ENCODE results near the gene MDC1.
"Not testable (repeated sequence)": the region's sequence is repeated elsewhere in the genome, so short reads cannot be mapped to it uniquely, and the experiment has no call there.

DNA sequence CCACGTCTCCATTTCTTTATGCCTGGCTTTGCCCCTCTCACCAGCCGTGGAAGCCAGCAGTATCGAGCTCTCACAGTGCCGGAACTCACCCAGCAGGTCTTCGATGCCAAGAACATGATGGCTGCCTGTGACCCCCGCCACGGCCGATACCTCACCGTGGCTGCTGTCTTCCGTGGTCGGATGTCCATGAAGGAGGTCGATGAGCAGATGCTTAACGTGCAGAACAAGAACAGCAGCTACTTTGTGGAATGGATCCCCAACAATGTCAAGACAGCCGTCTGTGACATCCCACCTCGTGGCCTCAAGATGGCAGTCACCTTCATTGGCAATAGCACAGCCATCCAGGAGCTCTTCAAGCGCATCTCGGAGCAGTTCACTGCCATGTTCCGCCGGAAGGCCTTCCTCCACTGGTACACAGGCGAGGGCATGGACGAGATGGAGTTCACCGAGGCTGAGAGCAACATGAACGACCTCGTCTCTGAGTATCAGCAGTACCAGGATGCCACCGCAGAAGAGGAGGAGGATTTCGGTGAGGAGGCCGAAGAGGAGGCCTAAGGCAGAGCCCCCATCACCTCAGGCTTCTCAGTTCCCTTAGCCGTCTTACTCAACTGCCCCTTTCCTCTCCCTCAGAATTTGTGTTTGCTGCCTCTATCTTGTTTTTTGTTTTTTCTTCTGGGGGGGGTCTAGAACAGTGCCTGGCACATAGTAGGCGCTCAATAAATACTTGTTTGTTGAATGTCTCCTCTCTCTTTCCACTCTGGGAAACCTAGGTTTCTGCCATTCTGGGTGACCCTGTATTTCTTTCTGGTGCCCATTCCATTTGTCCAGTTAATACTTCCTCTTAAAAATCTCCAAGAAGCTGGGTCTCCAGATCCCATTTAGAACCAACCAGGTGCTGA, 7.0 kb upstream of the MDC1 start:
- not testable (repeated sequence) for TF ChIP-seq CTCF (IDR thresholded peaks at IDR 0.05); ZBTB43 (CRISPR knock-in tag; IDR thresholded peaks at IDR 0.05); SMAD3 (CRISPR knock-in tag; IDR thresholded peaks at IDR 0.05; ENCODE audit: borderline replicate concordance); ZNF219 (CRISPR knock-in tag; IDR thresholded peaks at IDR 0.05; ENCODE audit: borderline replicate concordance); SP1 (CRISPR knock-in tag; conservative IDR thresholded peaks at IDR 0.05); CBFB (CRISPR knock-in tag; IDR thresholded peaks at IDR 0.05; ENCODE audit: low read depth)
- TF ChIP-seq, protein P1, sequence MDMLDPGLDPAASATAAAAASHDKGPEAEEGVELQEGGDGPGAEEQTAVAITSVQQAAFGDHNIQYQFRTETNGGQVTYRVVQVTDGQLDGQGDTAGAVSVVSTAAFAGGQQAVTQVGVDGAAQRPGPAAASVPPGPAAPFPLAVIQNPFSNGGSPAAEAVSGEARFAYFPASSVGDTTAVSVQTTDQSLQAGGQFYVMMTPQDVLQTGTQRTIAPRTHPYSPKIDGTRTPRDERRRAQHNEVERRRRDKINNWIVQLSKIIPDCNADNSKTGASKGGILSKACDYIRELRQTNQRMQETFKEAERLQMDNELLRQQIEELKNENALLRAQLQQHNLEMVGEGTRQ (CRISPR knock-in tag; IDR thresholded peaks at IDR 0.05) = not testable (repeated sequence)
- TF ChIP-seq, protein P2, sequence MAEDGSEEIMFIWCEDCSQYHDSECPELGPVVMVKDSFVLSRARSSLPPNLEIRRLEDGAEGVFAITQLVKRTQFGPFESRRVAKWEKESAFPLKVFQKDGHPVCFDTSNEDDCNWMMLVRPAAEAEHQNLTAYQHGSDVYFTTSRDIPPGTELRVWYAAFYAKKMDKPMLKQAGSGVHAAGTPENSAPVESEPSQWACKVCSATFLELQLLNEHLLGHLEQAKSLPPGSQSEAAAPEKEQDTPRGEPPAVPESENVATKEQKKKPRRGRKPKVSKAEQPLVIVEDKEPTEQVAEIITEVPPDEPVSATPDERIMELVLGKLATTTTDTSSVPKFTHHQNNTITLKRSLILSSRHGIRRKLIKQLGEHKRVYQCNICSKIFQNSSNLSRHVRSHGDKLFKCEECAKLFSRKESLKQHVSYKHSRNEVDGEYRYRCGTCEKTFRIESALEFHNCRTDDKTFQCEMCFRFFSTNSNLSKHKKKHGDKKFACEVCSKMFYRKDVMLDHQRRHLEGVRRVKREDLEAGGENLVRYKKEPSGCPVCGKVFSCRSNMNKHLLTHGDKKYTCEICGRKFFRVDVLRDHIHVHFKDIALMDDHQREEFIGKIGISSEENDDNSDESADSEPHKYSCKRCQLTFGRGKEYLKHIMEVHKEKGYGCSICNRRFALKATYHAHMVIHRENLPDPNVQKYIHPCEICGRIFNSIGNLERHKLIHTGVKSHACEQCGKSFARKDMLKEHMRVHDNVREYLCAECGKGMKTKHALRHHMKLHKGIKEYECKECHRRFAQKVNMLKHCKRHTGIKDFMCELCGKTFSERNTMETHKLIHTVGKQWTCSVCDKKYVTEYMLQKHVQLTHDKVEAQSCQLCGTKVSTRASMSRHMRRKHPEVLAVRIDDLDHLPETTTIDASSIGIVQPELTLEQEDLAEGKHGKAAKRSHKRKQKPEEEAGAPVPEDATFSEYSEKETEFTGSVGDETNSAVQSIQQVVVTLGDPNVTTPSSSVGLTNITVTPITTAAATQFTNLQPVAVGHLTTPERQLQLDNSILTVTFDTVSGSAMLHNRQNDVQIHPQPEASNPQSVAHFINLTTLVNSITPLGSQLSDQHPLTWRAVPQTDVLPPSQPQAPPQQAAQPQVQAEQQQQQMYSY (CRISPR knock-in tag; IDR thresholded peaks at IDR 0.05) = not testable (repeated sequence)
- TF ChIP-seq, protein P3, sequence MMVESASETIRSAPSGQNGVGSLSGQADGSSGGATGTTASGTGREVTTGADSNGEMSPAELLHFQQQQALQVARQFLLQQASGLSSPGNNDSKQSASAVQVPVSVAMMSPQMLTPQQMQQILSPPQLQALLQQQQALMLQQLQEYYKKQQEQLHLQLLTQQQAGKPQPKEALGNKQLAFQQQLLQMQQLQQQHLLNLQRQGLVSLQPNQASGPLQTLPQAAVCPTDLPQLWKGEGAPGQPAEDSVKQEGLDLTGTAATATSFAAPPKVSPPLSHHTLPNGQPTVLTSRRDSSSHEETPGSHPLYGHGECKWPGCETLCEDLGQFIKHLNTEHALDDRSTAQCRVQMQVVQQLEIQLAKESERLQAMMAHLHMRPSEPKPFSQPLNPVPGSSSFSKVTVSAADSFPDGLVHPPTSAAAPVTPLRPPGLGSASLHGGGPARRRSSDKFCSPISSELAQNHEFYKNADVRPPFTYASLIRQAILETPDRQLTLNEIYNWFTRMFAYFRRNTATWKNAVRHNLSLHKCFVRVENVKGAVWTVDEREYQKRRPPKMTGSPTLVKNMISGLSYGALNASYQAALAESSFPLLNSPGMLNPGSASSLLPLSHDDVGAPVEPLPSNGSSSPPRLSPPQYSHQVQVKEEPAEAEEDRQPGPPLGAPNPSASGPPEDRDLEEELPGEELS (CRISPR knock-in tag; IDR thresholded peaks at IDR 0.05) = not testable (repeated sequence)
